Measurements from ENCODE around the gene CDK5RAP2.

CDK5RAP2 gene

DNA sequence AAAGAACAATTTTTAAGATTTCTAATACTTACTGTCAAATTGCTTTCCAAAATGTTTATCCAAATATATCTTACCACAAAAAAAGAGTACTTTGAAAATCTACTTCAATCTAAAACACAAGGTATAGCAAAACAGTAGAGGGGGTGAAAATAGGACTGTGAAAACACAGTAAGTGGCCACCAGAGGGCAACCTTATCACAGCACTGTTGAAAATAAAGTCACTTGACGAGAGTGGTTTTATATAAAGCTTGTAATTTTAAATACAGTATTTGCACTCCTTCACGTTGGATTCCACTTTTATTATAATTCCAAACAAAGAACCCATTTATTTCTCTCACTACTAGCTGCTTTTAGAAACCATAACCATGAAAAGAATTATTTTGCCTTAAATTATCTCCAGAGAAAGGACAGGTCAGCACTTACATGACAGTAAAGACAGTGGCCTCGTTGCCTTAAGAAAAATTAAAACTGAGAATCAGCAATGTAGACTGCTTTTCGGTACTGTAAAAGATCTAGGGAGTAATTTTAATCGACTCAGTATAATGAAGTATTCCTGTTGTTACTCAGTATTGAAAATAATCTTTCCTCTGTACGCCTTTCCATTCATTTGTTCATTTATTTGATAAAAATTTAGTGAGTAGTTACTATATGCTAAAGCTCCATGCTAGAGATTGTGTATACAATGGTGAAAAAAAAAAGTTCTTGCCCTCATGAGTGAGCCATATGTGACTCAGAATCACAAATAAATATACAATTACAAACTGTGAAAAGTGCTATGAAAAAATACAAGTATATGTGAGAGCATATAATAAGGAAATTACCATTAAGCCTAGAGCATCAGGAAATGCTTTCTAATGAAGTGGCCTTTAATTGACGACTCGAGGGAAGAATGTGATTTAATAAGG is 40.0 kb upstream of the CDK5RAP2 start:
- no peaks in the 10 kb centered on the region for H3K9me3 ChIP-seq (replicated peaks in 1 of 11)
- TF ChIP-seq Cebpa-rat (IDR thresholded peaks at IDR 0.05) = no peak
- peaks cover 11 to 79% (median 60%) of the 10 kb centered on the region in 11 experiments; a peak in 19 of 22 replicates for H3K36me3 ChIP-seq
- H3K4me2 ChIP-seq = peak overlapping the region in 1 of 11 experiments; percentile 38; a peak in 1 of 22 replicates
- peak overlapping the region in 1 of 11 experiments; percentile 42; a peak in 1 of 22 replicates for H3K9ac ChIP-seq
- no peak overlapping the region for H3K4me3 ChIP-seq
- peaks cover 0 to 8% (median 0%) of the 10 kb centered on the region in 11 experiments; a peak in 2 of 22 replicates for H4K20me1 ChIP-seq
- no peaks in the 10 kb centered on the region for H3K27me3 ChIP-seq
- H3K4me1 ChIP-seq = peaks cover 0 to 6% (median under 1%) of the 10 kb centered on the region in 10 experiments; a peak in 8 of 20 replicates
- H3K27ac ChIP-seq = no peak overlapping the region

GRCh38 chr9:120616966-120617935 is 37.3 kb upstream of the CDK5RAP2 start:
- no peaks in the 10 kb centered on the region for H3K27me3 ChIP-seq
- 0 out of 22 replicates have a peak overlapping the region, but pooled peaks of 1 of the 11 experiments have one; percentile 17 for H3K9ac ChIP-seq
- H3K27ac ChIP-seq = no peak overlapping the region
- H3K4me2 ChIP-seq = no peak overlapping the region
- TF ChIP-seq Cebpa-rat (IDR thresholded peaks at IDR 0.05) = peak in 2 of 11 experiments; percentile 22 to 59; a peak in 3 of 22 replicates
- H4K20me1 ChIP-seq = no peaks in the 10 kb centered on the region; a peak in 2 of 22 replicates
- peaks cover 0 to 6% (median 0%) of the 10 kb centered on the region in 10 experiments; a peak in 2 of 20 replicates for H3K4me1 ChIP-seq
- H3K9me3 ChIP-seq (replicated peaks in 1 of 11) = no peaks in the 10 kb centered on the region
- no peak overlapping the region for H3K4me3 ChIP-seq
- peaks cover 8 to 85% (median 68%) of the 10 kb centered on the region in 11 experiments; a peak in 20 of 22 replicates for H3K36me3 ChIP-seq

- peaks cover 0 to 9% (median 0%) of the 10 kb centered on the region in 10 experiments; a peak in 6 of 20 replicates for H3K4me1 ChIP-seq
- H3K4me3 ChIP-seq = no peak overlapping the region
- H3K27me3 ChIP-seq = no peaks in the 10 kb centered on the region
- H3K4me2 ChIP-seq = peak overlapping the region in 1 of 11 experiments; percentile 7; a peak in 1 of 22 replicates
- H3K36me3 ChIP-seq = peaks cover 7 to 93% (median 84%) of the 10 kb centered on the region in 11 experiments
- H3K27ac ChIP-seq = no peak overlapping the region
- TF ChIP-seq Cebpa-rat (IDR thresholded peaks at IDR 0.05) = no peak
- no peak overlapping the region for H3K9ac ChIP-seq
- H4K20me1 ChIP-seq = no peaks in the 10 kb centered on the region; a peak in 2 of 22 replicates
- no peaks in the 10 kb centered on the region for H3K9me3 ChIP-seq (replicated peaks in 1 of 11)
These were observed 32.3 kb upstream of the CDK5RAP2 start for GRCh38 chr9:120612218-120612617.

DNA sequence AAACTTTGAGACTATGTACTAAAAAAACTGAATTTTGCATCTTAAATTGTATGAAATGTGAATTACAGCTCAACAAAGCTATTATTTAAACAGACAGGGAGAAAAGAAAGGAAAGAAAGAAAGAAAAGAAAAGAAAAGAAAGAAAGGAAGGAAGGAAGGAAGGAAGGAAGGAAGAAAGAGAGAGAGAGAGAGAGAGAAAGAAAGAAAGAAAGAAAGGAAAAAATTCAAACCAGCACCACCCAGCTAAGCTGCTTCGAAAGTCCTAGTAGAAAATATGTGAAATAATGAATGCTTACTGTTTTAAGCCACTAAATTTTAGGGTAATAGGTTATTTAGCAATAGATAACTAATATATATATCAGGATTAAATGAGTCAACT is 31.7 kb upstream of the CDK5RAP2 start:
- TF ChIP-seq Cebpa-rat (IDR thresholded peaks at IDR 0.05) = no peak
- no peak overlapping the region for H3K9ac ChIP-seq

DNA sequence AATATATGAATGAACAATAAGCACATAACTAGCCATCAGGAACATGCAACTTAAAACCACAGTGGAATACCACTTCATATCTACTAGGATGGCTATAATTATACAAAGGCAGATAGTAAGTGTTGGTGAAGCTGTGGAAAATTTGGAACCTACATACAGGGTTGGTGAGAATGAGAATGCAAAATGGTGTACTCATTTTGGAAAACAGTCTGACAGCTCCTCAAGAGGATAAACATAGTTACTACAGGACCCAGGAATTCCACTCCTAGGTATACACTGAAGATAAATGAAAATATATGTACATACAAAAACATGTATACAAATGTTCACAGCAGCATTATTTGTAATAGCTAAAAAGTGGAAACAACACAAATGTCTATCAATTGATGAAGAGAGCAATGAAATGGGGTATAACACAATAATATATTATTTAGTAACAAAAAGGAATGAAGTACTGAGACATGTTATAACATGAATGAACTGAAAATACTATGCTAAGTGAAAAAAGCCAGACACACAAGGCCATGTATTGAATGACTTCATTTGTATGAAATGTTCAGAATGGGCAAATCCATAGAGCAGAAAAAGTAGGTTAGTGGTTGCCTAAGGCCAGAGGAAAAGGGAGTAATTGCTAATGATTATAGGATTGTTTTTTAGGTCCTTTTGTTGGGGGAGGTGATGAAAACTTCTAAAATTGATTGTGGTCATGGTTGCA is 31.2 kb upstream of the CDK5RAP2 start:
- Histone ChIP-seq H4K20me1 (no peaks in the 10 kb centered on the region; a peak in 3 of 22 replicates), H3K27ac (no peak overlapping the region)
- no peak for TF ChIP-seq Cebpa-rat (IDR thresholded peaks at IDR 0.05)

More for the DNA sequence above, 31.7 kb upstream of the CDK5RAP2 start:
- H3K27ac ChIP-seq = no peak overlapping the region
- peaks cover 0 to 9% (median 0%) of the 10 kb centered on the region in 10 experiments; a peak in 6 of 20 replicates for H3K4me1 ChIP-seq
- H3K4me3 ChIP-seq = no peak overlapping the region
- peak overlapping the region in 5 of 11 experiments; percentile 2 to 21 (median 15); a peak in 3 of 22 replicates for H3K4me2 ChIP-seq
- H4K20me1 ChIP-seq = no peaks in the 10 kb centered on the region; a peak in 3 of 22 replicates
- H3K9me3 ChIP-seq (replicated peaks in 1 of 11) = no peaks in the 10 kb centered on the region
- peaks cover 13 to 93% (median 84%) of the 10 kb centered on the region in 11 experiments for H3K36me3 ChIP-seq
- no peaks in the 10 kb centered on the region for H3K27me3 ChIP-seq

DNA sequence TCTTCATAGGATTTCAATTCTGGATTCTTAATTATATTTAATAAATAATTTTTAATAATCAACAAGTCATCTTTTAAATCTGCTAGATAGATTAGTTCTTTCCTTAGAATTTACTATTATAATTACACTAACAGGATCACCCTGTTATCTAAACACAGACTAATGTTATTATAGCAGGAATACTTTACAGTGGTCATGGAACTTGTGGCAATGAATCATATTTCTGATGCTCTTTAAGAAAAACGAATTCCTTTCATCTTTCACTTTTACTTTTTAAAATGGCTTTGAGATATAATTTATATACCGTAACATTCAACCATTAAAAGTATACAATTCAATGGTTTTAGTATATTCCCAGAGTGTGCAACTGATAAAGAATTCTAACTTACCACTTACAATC is 29.7 kb upstream of the CDK5RAP2 start:
- no peak for TF ChIP-seq Cebpa-rat (IDR thresholded peaks at IDR 0.05)
- H3K9ac ChIP-seq = no peak overlapping the region
- no peak overlapping the region for H3K4me2 ChIP-seq
- H4K20me1 ChIP-seq = no peaks in the 10 kb centered on the region; a peak in 2 of 22 replicates
- H3K9me3 ChIP-seq (replicated peaks in 1 of 11) = no peaks in the 10 kb centered on the region
- no peak overlapping the region for H3K4me3 ChIP-seq
- H3K4me1 ChIP-seq = peaks cover 0 to 9% (median 0%) of the 10 kb centered on the region in 10 experiments; a peak in 6 of 20 replicates
- H3K36me3 ChIP-seq = peaks cover 33 to 98% (median 89%) of the 10 kb centered on the region in 11 experiments
- no peak overlapping the region for H3K27ac ChIP-seq
- no peaks in the 10 kb centered on the region for H3K27me3 ChIP-seq

More for the DNA sequence above, 31.2 kb upstream of the CDK5RAP2 start:
- H3K9ac ChIP-seq = no peak overlapping the region
- H3K27me3 ChIP-seq = no peaks in the 10 kb centered on the region
- H3K9me3 ChIP-seq (replicated peaks in 1 of 11) = no peaks in the 10 kb centered on the region
- peaks cover 18 to 97% (median 84%) of the 10 kb centered on the region in 11 experiments for H3K36me3 ChIP-seq
- no peak overlapping the region for H3K4me3 ChIP-seq
- H3K4me2 ChIP-seq = peak overlapping the region in 5 of 11 experiments; percentile 2 to 21 (median 15); a peak in 2 of 22 replicates
- peaks cover 0 to 9% (median 0%) of the 10 kb centered on the region in 10 experiments; a peak in 6 of 20 replicates for H3K4me1 ChIP-seq

DNA sequence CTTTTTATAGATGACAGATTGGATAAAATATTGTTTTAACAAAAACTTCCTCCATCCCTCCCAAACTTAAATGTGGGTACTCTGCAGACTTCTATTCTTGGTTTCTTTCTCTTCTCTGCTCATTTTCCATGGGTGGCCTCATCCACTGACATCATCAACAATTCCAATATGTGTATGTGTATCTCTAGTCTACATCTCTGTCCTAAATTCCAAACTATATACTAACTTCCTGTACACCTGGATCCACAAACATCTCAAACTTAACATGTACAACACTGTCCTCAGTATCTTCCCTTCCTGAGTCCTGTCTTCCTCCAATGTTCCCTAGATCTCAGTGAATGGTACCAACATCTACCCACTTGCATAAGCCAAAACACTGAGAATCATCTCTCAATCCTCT is 28.5 kb upstream of the CDK5RAP2 start:
- H3K4me2 ChIP-seq = no peak overlapping the region
- no peaks in the 10 kb centered on the region for H3K9me3 ChIP-seq (replicated peaks in 1 of 11)
- H4K20me1 ChIP-seq = no peaks in the 10 kb centered on the region; a peak in 2 of 22 replicates
- H3K36me3 ChIP-seq = peaks cover 38 to 100% (median 94%) of the 10 kb centered on the region in 11 experiments
- H3K27ac ChIP-seq = no peak overlapping the region
- H3K9ac ChIP-seq = no peak overlapping the region
- no peak overlapping the region for H3K4me3 ChIP-seq
- no peak for TF ChIP-seq Cebpa-rat (IDR thresholded peaks at IDR 0.05)
- H3K4me1 ChIP-seq = peaks cover 0 to 9% (median 0%) of the 10 kb centered on the region in 10 experiments; a peak in 6 of 20 replicates
- no peaks in the 10 kb centered on the region for H3K27me3 ChIP-seq

DNA sequence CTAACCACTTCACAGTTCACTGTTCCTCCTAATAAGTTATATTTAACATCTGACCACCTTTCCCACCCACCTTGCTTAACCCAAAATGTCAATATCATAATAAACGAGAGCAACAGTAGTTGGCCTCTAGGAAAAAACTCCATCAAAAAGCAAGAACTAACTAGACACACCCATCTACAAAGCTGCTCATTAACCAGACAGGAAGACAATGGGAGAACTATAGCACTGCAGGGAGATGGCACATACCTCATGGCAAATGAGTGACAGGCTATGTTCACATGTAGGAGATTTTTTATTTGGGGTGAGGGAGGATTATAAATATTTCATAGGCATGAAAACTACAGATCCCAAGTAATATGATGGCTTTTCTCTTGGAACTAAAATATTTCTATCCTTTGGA is 23.6 kb upstream of the CDK5RAP2 start:
- Histone ChIP-seq H3K9me3 (replicated peaks in 1 of 11) (no peaks in the 10 kb centered on the region), H3K27me3 (no peaks in the 10 kb centered on the region), H3K9ac (no peak overlapping the region), H3K4me1 (no peaks in the 10 kb centered on the region; a peak in 1 of 20 replicates), H3K36me3 (peaks cover 38 to 76% (median 70%) of the 10 kb centered on the region in 11 experiments), H3K4me2 (no peak overlapping the region), H3K27ac (no peak overlapping the region), H4K20me1 (peaks cover 0 to 3% (median 0%) of the 10 kb centered on the region in 11 experiments; a peak in 2 of 22 replicates), H3K4me3 (no peak overlapping the region)
- no peak for TF ChIP-seq Cebpa-rat (IDR thresholded peaks at IDR 0.05)
